Osteocyte (in vitro differentiated cells): Measurements from ENCODE around the gene MRGPRG. TPM values are rescaled to one million over a fixed set of nuclear protein-coding genes. Genes with fewer than 3 reads are reported as not detected.

Experiments
- DNase-seq: peaks from one replicate; pipeline ENCODE4 v3.0.0; 2021; ENCODE audit warnings: mixed read lengths; ENCODE audit not compliant: unreplicated experiment; ENCODE audit errors: extremely low spot score
- H3K27ac Mint-ChIP-seq: one replicate; pipeline ENCODE4 v1.8.0; 2021; ENCODE audit warnings: mild to moderate bottlenecking, mixed read lengths; ENCODE audit not compliant: unreplicated experiment
- H3K27me3 Mint-ChIP-seq: one replicate; pipeline ENCODE4 v1.8.0; 2021; ENCODE audit warnings: mixed read lengths; ENCODE audit not compliant: unreplicated experiment
- H3K36me3 Mint-ChIP-seq: one replicate; pipeline ENCODE4 v1.8.0; 2021; ENCODE audit warnings: mixed read lengths; ENCODE audit not compliant: unreplicated experiment
- H3K4me1 Mint-ChIP-seq: one replicate; pipeline ENCODE4 v1.8.0; 2021; ENCODE audit warnings: mixed read lengths; ENCODE audit not compliant: unreplicated experiment
- H3K4me3 Mint-ChIP-seq: one replicate; pipeline ENCODE4 v1.8.0; 2021; ENCODE audit warnings: mild to moderate bottlenecking, moderate library complexity, mixed read lengths; ENCODE audit not compliant: unreplicated experiment
- H3K9me3 Mint-ChIP-seq: one replicate; pipeline ENCODE4 v1.8.0; 2021; ENCODE audit warnings: mixed read lengths; ENCODE audit not compliant: unreplicated experiment
- total RNA-seq: library from RNA; stranded (reverse); gene quantifications from 2 replicates; pipeline ENCODE4 v1.2.1, GENCODE V29; 2021
- TF ChIP-seq, protein P1 (sequence below): fragments of 200-600 bp; sonication (generic); IDR thresholded peaks from 2 replicates; pipeline ENCODE4 v1.5.0; 2021; ENCODE audit warnings: antibody characterized with exemption, mild to moderate bottlenecking, moderate library complexity

The MRGPRG gene
- total RNA-seq, 1 donor from 2014 or later = not detected

DNA sequence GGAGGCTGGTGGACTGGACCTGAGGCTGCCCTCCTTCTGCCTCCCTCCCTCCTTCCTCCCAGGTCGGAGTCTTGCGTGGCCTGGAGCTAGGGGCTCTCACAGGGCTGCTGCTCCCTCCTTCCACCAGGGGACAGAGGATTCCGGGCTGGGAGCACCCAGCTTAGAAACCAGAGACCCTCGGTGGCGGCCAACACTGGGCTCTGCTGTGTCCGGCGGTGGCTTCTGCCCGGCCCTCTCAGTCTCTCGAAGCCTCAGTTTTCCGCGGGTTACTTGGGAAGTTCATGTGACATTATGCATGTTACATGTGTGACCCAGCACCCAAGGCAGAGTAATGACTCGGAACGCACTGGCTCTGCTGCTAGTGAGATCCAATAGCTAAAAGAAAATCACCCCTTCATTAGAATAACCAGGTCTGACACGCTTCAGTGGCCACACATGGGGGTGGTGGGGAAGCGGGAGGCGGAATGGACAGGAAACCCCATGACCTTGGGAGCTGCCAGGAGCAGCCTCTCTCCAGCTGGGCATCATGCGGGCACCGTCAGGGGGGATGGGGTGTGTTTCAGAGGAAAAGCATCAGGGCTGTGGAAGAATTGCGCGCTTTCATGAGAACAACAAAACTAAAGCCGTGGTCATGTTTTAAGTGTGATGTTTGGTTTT is 5.9 kb upstream of the MRGPRG start:
- Mint-ChIP-seq H3K4me1 (no peaks in the 10 kb centered on the region), H3K4me3 (no peak overlapping the region), H3K27ac (no peak overlapping the region), H3K36me3 (no peaks in the 10 kb centered on the region), H3K27me3 (peaks cover 22% of the 10 kb centered on the region), H3K9me3 (no peaks in the 10 kb centered on the region)
- TF ChIP-seq, protein P1, sequence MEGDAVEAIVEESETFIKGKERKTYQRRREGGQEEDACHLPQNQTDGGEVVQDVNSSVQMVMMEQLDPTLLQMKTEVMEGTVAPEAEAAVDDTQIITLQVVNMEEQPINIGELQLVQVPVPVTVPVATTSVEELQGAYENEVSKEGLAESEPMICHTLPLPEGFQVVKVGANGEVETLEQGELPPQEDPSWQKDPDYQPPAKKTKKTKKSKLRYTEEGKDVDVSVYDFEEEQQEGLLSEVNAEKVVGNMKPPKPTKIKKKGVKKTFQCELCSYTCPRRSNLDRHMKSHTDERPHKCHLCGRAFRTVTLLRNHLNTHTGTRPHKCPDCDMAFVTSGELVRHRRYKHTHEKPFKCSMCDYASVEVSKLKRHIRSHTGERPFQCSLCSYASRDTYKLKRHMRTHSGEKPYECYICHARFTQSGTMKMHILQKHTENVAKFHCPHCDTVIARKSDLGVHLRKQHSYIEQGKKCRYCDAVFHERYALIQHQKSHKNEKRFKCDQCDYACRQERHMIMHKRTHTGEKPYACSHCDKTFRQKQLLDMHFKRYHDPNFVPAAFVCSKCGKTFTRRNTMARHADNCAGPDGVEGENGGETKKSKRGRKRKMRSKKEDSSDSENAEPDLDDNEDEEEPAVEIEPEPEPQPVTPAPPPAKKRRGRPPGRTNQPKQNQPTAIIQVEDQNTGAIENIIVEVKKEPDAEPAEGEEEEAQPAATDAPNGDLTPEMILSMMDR = no peak
- DNase-seq = peak; percentile 80

DNA sequence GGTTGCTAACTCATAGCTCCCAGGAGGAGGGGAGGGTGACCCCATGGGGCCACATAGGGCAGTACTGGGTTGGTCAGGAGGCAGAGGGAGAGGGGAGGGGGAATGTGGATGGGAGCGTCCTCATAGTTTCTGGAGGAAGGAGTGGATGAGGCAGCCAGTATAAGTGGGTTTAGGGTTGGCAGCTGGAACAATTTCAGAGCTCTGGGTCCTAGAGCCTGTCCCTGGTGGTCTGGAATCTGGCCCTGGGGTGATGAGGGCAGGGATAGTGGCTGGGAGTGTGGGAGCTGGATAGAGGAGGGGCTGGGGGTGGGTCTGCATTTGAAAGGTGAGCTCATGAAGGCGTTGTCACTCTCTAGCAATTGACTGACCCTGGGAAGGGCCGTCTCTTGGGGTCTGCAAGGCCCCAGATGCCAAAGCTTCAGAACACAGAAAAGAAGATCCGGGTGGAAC is 5.3 kb upstream of the MRGPRG start:
- Mint-ChIP-seq H3K27ac (no peak overlapping the region), H3K27me3 (peaks cover 25% of the 10 kb centered on the region), H3K36me3 (no peaks in the 10 kb centered on the region), H3K9me3 (no peaks in the 10 kb centered on the region), H3K4me3 (no peak overlapping the region), H3K4me1 (no peaks in the 10 kb centered on the region)
- DNase-seq = peak; percentile 57
- TF ChIP-seq, protein P1 = no peak

GRCh38 chr11:3222941-3223915 is 4.6 kb upstream of the MRGPRG start:
- TF ChIP-seq, protein P1 = no peak
- DNase-seq = peak; percentile 78
- no peaks in the 10 kb centered on the region for H3K36me3 Mint-ChIP-seq
- no peak overlapping the region for H3K27ac Mint-ChIP-seq
- no peaks in the 10 kb centered on the region for H3K4me1 Mint-ChIP-seq
- H3K27me3 Mint-ChIP-seq = peaks cover 25% of the 10 kb centered on the region
- no peaks in the 10 kb centered on the region for H3K9me3 Mint-ChIP-seq
- no peak overlapping the region for H3K4me3 Mint-ChIP-seq

- no peak overlapping the region for H3K4me3 Mint-ChIP-seq
- H3K4me1 Mint-ChIP-seq = peaks cover under 1% of the 10 kb centered on the region
- H3K9me3 Mint-ChIP-seq = no peaks in the 10 kb centered on the region
- H3K36me3 Mint-ChIP-seq = no peaks in the 10 kb centered on the region
- TF ChIP-seq, protein P1 = no peak
- no peak overlapping the region for H3K27ac Mint-ChIP-seq
- DNase-seq = peak; percentile 84
- H3K27me3 Mint-ChIP-seq = peaks cover 25% of the 10 kb centered on the region
Measured at GRCh38 chr11:3222003-3222855, 3.6 kb upstream of the MRGPRG start.
